Measurements from ENCODE around the gene PRKCA.

PRKCA gene

GRCh38 chr17:66557200-66557599, 254.8 kb downstream of the PRKCA start:
- no peak for DNase-seq

- no peak for DNase-seq
Observed at GRCh38 chr17:66557886-66558285, 255.5 kb downstream of the PRKCA start.

GRCh38 chr17:66560691-66561090, 258.3 kb downstream of the PRKCA start:
- DNase-seq: no peak

GRCh38 chr17:66562119-66562518, 259.7 kb downstream of the PRKCA start:
- no peak for DNase-seq

GRCh38 chr17:66564992-66565465, 262.6 kb downstream of the PRKCA start:
- no peak for DNase-seq

GRCh38 chr17:66567234-66568170, 265.1 kb downstream of the PRKCA start:
- DNase-seq: no peak

- DNase-seq: no peak
Observed at GRCh38 chr17:66569572-66569971, 267.2 kb downstream of the PRKCA start.

GRCh38 chr17:66570447-66571195, 268.2 kb downstream of the PRKCA start:
- DNase-seq: no peak

GRCh38 chr17:66571745-66572144, 269.3 kb downstream of the PRKCA start:
- DNase-seq: no peak

GRCh38 chr17:66573078-66573477, 270.7 kb downstream of the PRKCA start:
- no peak for DNase-seq

- no peak for DNase-seq
Observed at GRCh38 chr17:66574123-66574522, 271.7 kb downstream of the PRKCA start.

- no peak for DNase-seq
Observed at GRCh38 chr17:66576473-66576872, 274.1 kb downstream of the PRKCA start.

- no peak for DNase-seq
Observed at GRCh38 chr17:66577041-66577440, 274.6 kb downstream of the PRKCA start.

- DNase-seq: no peak
Observed at GRCh38 chr17:66578781-66579489, 276.5 kb downstream of the PRKCA start.

- DNase-seq: no peak
Observed at GRCh38 chr17:66579556-66579955, 277.1 kb downstream of the PRKCA start.

- no peak for DNase-seq
Observed at GRCh38 chr17:66580184-66580955, 278.0 kb downstream of the PRKCA start.

GRCh38 chr17:66580956-66581391, 278.6 kb downstream of the PRKCA start:
- DNase-seq: no peak

- no peak for DNase-seq
Observed at GRCh38 chr17:66582373-66583111, 280.1 kb downstream of the PRKCA start.

- DNase-seq: no peak
Observed at GRCh38 chr17:66583112-66583748, 280.8 kb downstream of the PRKCA start.

- no peak for DNase-seq
Observed at GRCh38 chr17:66584927-66585326, 282.5 kb downstream of the PRKCA start.

- no peak for DNase-seq
Observed at GRCh38 chr17:66585472-66585871, 283.1 kb downstream of the PRKCA start.

Data from NCI-H446 treated with DMSO at 0.1 percent for 48 hours (cell line).